ENCODE measurements around the gene CORO6. TPM values are rescaled to one million over a fixed set of nuclear protein-coding genes. Genes with fewer than 3 reads are reported as not detected.

The CORO6 gene
- polyA plus RNA-seq, 3 donors, result 1.3 TPM; not detected in 2

DNA sequence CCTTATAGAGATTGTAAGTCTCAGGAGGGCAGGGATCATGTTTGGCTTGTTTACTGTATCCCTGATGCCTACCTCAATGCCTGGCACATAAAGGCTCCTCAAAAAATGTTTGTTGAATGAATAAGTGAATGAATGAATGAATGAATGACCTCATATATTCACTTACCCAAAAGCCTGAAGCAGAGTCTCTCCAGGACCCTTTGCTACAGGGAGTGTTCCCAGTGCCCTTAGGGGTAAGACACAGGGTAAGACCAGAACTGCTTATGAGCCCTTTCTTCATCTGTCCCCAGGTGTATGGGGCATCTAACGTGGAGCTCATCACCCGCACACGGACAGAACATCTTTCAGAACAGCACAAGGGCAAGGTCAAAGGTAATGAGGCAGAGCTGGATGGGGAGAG, 12.3 kb downstream of the CORO6 start:
- H3K36me3 ChIP-seq (replicated peaks in 1 of 2; ENCODE audit: control insufficient read depth in 1 of 2, insufficient read depth in 2 of 2, low read length in 2 of 2), result no peaks in the 10 kb centered on the region
- peaks cover 23 to 29% of the 10 kb centered on the region in 2 donors for H3K4me1 ChIP-seq (ENCODE audit: control insufficient read depth in 1 of 2, insufficient read depth in 2 of 2, low read length in 2 of 2)
- H3K9me3 Mint-ChIP-seq, result peaks cover 0 to 2% (median 0%) of the 10 kb centered on the region in 7 donors
- TF ChIP-seq, protein P1, sequence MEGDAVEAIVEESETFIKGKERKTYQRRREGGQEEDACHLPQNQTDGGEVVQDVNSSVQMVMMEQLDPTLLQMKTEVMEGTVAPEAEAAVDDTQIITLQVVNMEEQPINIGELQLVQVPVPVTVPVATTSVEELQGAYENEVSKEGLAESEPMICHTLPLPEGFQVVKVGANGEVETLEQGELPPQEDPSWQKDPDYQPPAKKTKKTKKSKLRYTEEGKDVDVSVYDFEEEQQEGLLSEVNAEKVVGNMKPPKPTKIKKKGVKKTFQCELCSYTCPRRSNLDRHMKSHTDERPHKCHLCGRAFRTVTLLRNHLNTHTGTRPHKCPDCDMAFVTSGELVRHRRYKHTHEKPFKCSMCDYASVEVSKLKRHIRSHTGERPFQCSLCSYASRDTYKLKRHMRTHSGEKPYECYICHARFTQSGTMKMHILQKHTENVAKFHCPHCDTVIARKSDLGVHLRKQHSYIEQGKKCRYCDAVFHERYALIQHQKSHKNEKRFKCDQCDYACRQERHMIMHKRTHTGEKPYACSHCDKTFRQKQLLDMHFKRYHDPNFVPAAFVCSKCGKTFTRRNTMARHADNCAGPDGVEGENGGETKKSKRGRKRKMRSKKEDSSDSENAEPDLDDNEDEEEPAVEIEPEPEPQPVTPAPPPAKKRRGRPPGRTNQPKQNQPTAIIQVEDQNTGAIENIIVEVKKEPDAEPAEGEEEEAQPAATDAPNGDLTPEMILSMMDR (IDR thresholded peaks at IDR 0.05), result no peak
- DNase-seq, result no peak
- peaks cover 12% of the 10 kb centered on the region for H4K20me1 ChIP-seq (ENCODE audit: insufficient read depth, low read length)
- no peak overlapping the region for H3K27ac ChIP-seq (ENCODE audit: low read depth in 1 of 2, low read length in 2 of 2)
- no peak overlapping the region for H3K27ac Mint-ChIP-seq
- no CpG with 5 or more reads among the region's 3 CpGs for WGBS (ENCODE audit: insufficient coverage)
- no peak overlapping the region for H3K9ac ChIP-seq (ENCODE audit: insufficient read depth, low read length, poor library complexity, severe bottlenecking)
- H3K4me2 ChIP-seq (replicated peaks; ENCODE audit: extremely low read depth, low read length, poor library complexity, severe bottlenecking), result no peak overlapping the region
- intact Hi-C loops (cut with micrococcal nuclease), result loop anchor here in 1 of 2 donors (10.0 kb wide), 1 partner anchor 46 kb away; the partner anchor contains the start of genes ABHD15 and TP53I13
- H3K79me2 ChIP-seq (ENCODE audit: insufficient read depth, low read length), result no peaks in the 10 kb centered on the region
- H3K9me3 ChIP-seq (replicated peaks in 1 of 2; ENCODE audit: control insufficient read depth in 1 of 2, insufficient read depth in 1 of 2, low read length in 2 of 2), result no peaks in the 10 kb centered on the region
- no peaks in the 10 kb centered on the region for H3K36me3 Mint-ChIP-seq
- H3K4me1 Mint-ChIP-seq, result peaks cover 19% of the 10 kb centered on the region
- no peak overlapping the region for H3K4me3 Mint-ChIP-seq
- H3K27me3 Mint-ChIP-seq (ENCODE audit: low read depth in 3 of 3), result peaks cover 20 to 29% (median 21%) of the 10 kb centered on the region in 3 donors
- peaks cover 0 to 23% of the 10 kb centered on the region in 2 donors for H3K27me3 ChIP-seq (ENCODE audit: control insufficient read depth in 2 of 2, insufficient read depth in 2 of 2, low read length in 2 of 2)
- H2AFZ ChIP-seq (ENCODE audit: insufficient read depth, low read depth, low read length, poor library complexity, severe bottlenecking), result no peak overlapping the region
- H3K4me3 ChIP-seq (replicated peaks in 1 of 3; ENCODE audit: low read depth in 2 of 3, low read length in 3 of 3), result no peak overlapping the region

DNA sequence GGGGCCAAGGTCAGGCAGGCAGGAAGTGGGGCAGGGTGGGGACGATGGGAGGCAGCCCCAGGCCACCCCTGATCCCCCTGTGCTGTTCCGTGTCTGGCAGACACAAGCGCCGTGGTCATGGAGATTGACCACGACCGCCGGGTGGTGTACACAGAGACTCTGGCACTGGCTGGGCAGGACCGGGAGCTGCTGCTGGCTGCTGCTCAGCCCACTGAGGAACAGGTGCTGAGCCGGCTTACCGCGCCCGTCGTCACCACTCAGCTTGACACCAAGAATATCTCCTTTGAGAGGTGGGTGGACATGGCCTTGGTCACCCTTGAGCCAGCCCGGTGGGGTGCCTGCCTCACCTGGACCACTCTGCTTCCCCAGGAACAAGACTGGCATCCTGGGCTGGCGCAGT, 13.7 kb downstream of the CORO6 start:
- Histone ChIP-seq H3K79me2 (ENCODE audit: insufficient read depth, low read length) (no peaks in the 10 kb centered on the region), H2AFZ (ENCODE audit: insufficient read depth, low read depth, low read length, poor library complexity, severe bottlenecking) (no peak overlapping the region), H3K36me3 (replicated peaks in 1 of 2; ENCODE audit: control insufficient read depth in 1 of 2, insufficient read depth in 2 of 2, low read length in 2 of 2) (no peaks in the 10 kb centered on the region), H3K9me3 (replicated peaks in 1 of 2; ENCODE audit: control insufficient read depth in 1 of 2, insufficient read depth in 1 of 2, low read length in 2 of 2) (no peaks in the 10 kb centered on the region), H3K4me3 (replicated peaks in 1 of 3; ENCODE audit: low read depth in 2 of 3, low read length in 3 of 3) (no peak overlapping the region), H3K9ac (ENCODE audit: insufficient read depth, low read length, poor library complexity, severe bottlenecking) (no peak overlapping the region), H4K20me1 (ENCODE audit: insufficient read depth, low read length) (peaks cover 4% of the 10 kb centered on the region), H3K27ac (ENCODE audit: low read depth in 1 of 2, low read length in 2 of 2) (no peak overlapping the region), H3K4me2 (replicated peaks; ENCODE audit: extremely low read depth, low read length, poor library complexity, severe bottlenecking) (no peak overlapping the region), H3K4me1 (ENCODE audit: control insufficient read depth in 1 of 2, insufficient read depth in 2 of 2, low read length in 2 of 2) (peaks cover 9 to 15% of the 10 kb centered on the region in 2 donors), H3K27me3 (ENCODE audit: control insufficient read depth in 2 of 2, insufficient read depth in 2 of 2, low read length in 2 of 2) (peaks cover 0 to 15% of the 10 kb centered on the region in 2 donors)
- peaks cover 5% of the 10 kb centered on the region for H3K4me1 Mint-ChIP-seq
- DNase-seq, result no peak
- no peak overlapping the region for H3K27ac Mint-ChIP-seq
- intact Hi-C loops (cut with micrococcal nuclease), result no loop called here
- WGBS (ENCODE audit: insufficient coverage), result 89% methylated on average over 12 of the region's 15 CpGs
- no peaks in the 10 kb centered on the region for H3K36me3 Mint-ChIP-seq
- H3K4me3 Mint-ChIP-seq, result no peak overlapping the region
- TF ChIP-seq, protein P1 (IDR thresholded peaks at IDR 0.05), result no peak
- H3K27me3 Mint-ChIP-seq (ENCODE audit: low read depth in 3 of 3), result peaks cover 7 to 17% (median 11%) of the 10 kb centered on the region in 3 donors
- H3K9me3 Mint-ChIP-seq, result no peaks in the 10 kb centered on the region

Measured in CD14-positive monocyte (primary cell).